Neuronal stem cell (in vitro differentiated cells): ENCODE data around the gene NMUR2.

Source experiments
- DNase-seq: peaks from one replicate; pipeline ENCODE4 v3.0.0-alpha.2; 2013; ENCODE audit warnings: low spot score
- H2AFZ ChIP-seq: one replicate; pipeline ENCODE4 v1.6.1; 2013; ENCODE audit warnings: mild to moderate bottlenecking, low read length, inconsistent platforms
- H2AK5ac ChIP-seq: 2 replicates; pipeline ENCODE4 v1.6.1; 2013; ENCODE audit warnings: low read depth, mild to moderate bottlenecking, inconsistent platforms, low read length, moderate library complexity, mixed read lengths
- H2BK120ac ChIP-seq: 2 replicates; pipeline ENCODE4 v1.6.1; 2013; ENCODE audit warnings: low read depth, mild to moderate bottlenecking, inconsistent platforms, low read length, moderate library complexity, mixed read lengths
- H2BK12ac ChIP-seq: one replicate; pipeline ENCODE4 v1.6.1; 2013; ENCODE audit warnings: low read length, inconsistent platforms
- H2BK15ac ChIP-seq: 2 replicates; pipeline ENCODE4 v1.6.1; 2013; ENCODE audit warnings: mild to moderate bottlenecking, low read length, inconsistent platforms, mixed read lengths
- H2BK5ac ChIP-seq: one replicate; pipeline ENCODE4 v1.6.1; 2013; ENCODE audit warnings: inconsistent platforms, mild to moderate bottlenecking, low read length, moderate library complexity
- H3K14ac ChIP-seq: one replicate; pipeline ENCODE4 v1.6.1; 2013; ENCODE audit warnings: low read length, inconsistent platforms
- H3K18ac ChIP-seq: 2 replicates; pipeline ENCODE4 v1.6.1; 2013; ENCODE audit warnings: low read length, inconsistent platforms
- H3K23ac ChIP-seq: 2 replicates; pipeline ENCODE4 v1.6.1; 2013; ENCODE audit warnings: low read depth, mild to moderate bottlenecking, mixed read lengths, low read length, inconsistent platforms; ENCODE audit not compliant: poor library complexity
- H3K27ac ChIP-seq: replicated peaks from 3 replicates; pipeline ENCODE4 v1.5.1; 2013; ENCODE audit warnings: low read length, inconsistent platforms
- H3K27me3 ChIP-seq, 3 experiments: 2 replicates each; pipeline ENCODE4 v1.6.1; 2013; ENCODE audit warnings: low read length in 3 of 3, mild to moderate bottlenecking in 2 of 3, inconsistent platforms in 1 of 3, low read depth in 1 of 3, mixed read lengths in 1 of 3, moderate library complexity in 1 of 3; ENCODE audit not compliant: control insufficient read depth in 3 of 3, insufficient read depth in 3 of 3
- H3K36me3 ChIP-seq, 2 donors: replicated peaks in 1 of 2; 2 replicates each; pipeline ENCODE4 v1.6.1; 2013; ENCODE audit warnings: low read length in 2 of 2; ENCODE audit not compliant: control insufficient read depth in 2 of 2, insufficient read depth in 2 of 2
- H3K4ac ChIP-seq: 2 replicates; pipeline ENCODE4 v1.6.1; 2013; ENCODE audit warnings: inconsistent platforms, mild to moderate bottlenecking, low read length, moderate library complexity
- H3K4me1 ChIP-seq, 2 donors: 1 replicate in 1 of 2; 2 replicates in 1 of 2; pipeline ENCODE4 v1.6.1; 2013; ENCODE audit warnings: low read length in 2 of 2, low read depth in 1 of 2; ENCODE audit not compliant: control insufficient read depth in 2 of 2, insufficient read depth in 1 of 2
- H3K4me2 ChIP-seq: one replicate; pipeline ENCODE4 v1.6.1; 2013; ENCODE audit warnings: mild to moderate bottlenecking, low read length, inconsistent platforms; ENCODE audit not compliant: insufficient read depth, poor library complexity, severe bottlenecking
- H3K4me3 ChIP-seq, 2 donors: 2 replicates each; pipeline ENCODE4 v1.5.1; 2013; ENCODE audit warnings: low read length in 2 of 2, mild to moderate bottlenecking in 2 of 2, inconsistent platforms in 1 of 2, moderate library complexity in 1 of 2
- H3K79me1 ChIP-seq: one replicate; pipeline ENCODE4 v1.6.1; 2013; ENCODE audit warnings: low read depth, mild to moderate bottlenecking, inconsistent platforms, low read length, moderate library complexity
- H3K9ac ChIP-seq: one replicate; pipeline ENCODE4 v1.6.1; 2013; ENCODE audit warnings: mild to moderate bottlenecking, low read depth, low read length, inconsistent platforms; ENCODE audit not compliant: poor library complexity
- H3K9me3 ChIP-seq, 2 donors: replicated peaks in 1 of 2; 2 replicates each; pipeline versions ENCODE3 to v1.6.1; 2013; ENCODE audit warnings: low read length in 2 of 2, mild to moderate bottlenecking in 2 of 2, inconsistent platforms in 1 of 2, low read depth in 1 of 2, mixed read lengths in 1 of 2, moderate library complexity in 1 of 2; ENCODE audit not compliant: control insufficient read depth in 2 of 2, insufficient read depth in 1 of 2
- H4K8ac ChIP-seq: one replicate; pipeline ENCODE4 v1.6.1; 2013; ENCODE audit warnings: low read depth, mild to moderate bottlenecking, inconsistent platforms, low read length, moderate library complexity
- H4K91ac ChIP-seq: one replicate; pipeline ENCODE4 v1.6.1; 2013; ENCODE audit warnings: low read length, low read depth, mild to moderate bottlenecking, inconsistent platforms; ENCODE audit not compliant: poor library complexity
- WGBS, 2 donors: extraction: QIAGEN DNeasy Blood & Tissue Kit; methylation state at CpG; one replicate each; pipeline ENCODE4 v1.1.7; 2013; ENCODE audit warnings: missing lambda C conversion rate in 2 of 2, mixed read lengths in 1 of 2; ENCODE audit not compliant: insufficient read length in 2 of 2, insufficient replicate concordance in 1 of 2; ENCODE audit errors: extremely low coverage in 2 of 2; 5-methylcytosine and 5-hydroxymethylcytosine counted together

Gene NMUR2

DNA sequence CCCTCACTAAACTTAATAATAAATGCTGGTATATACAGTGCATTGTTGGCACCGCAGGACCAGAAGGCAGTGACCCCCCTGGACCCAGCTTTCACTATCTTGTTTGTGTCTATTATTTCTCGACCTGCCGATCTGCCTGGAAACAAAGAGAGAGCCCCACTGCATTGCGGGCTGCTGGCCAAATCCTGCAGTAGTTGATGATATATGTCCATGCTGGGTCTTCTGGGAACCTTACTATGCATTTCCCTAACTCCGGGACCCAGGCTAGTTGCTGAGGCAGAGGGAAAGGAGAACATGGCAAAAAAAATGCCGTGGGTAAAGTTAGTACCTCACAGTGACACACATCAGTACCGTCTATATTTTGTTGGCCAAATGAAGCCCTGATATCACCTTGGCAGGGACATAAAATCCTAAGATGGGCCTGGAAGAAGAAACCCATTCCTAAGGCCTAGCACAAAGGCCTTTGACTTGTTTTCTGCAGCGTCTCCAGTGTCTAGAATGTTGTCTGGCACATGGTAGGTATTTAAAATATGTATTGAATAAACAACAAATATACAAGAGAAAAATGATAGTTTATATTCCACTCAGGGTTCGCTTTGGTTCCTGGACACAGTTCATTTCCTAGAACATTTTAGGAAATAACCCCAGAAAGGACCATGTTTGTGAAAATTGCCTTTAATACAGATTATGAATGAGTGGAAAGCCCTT lies 46.1 kb downstream of the NMUR2 start:
- Histone ChIP-seq H3K14ac (no peak overlapping the region), H4K91ac (no peak overlapping the region), H3K18ac (no peak overlapping the region), H3K79me1 (no peaks in the 10 kb centered on the region), H3K4me2 (no peak overlapping the region), H2AK5ac (no peak overlapping the region), H3K9me3 (no peaks in the 10 kb centered on the region), H3K4me1 (no peaks in the 10 kb centered on the region), H4K8ac (no peak overlapping the region), H3K27ac (no peak overlapping the region), H2BK120ac (no peak overlapping the region), H3K9ac (no peak overlapping the region), H2BK12ac (no peak overlapping the region), H2AFZ (no peak overlapping the region), H2BK15ac (no peak overlapping the region), H3K4ac (no peak overlapping the region), H2BK5ac (no peak overlapping the region), H3K23ac (no peak overlapping the region), H3K36me3 (no peaks in the 10 kb centered on the region), H3K4me3 (no peak overlapping the region), H3K27me3 (no peaks in the 10 kb centered on the region)
- WGBS, 2 donors = no CpG with 5 or more reads among the region's 9 CpGs
- DNase-seq = no peak

DNA sequence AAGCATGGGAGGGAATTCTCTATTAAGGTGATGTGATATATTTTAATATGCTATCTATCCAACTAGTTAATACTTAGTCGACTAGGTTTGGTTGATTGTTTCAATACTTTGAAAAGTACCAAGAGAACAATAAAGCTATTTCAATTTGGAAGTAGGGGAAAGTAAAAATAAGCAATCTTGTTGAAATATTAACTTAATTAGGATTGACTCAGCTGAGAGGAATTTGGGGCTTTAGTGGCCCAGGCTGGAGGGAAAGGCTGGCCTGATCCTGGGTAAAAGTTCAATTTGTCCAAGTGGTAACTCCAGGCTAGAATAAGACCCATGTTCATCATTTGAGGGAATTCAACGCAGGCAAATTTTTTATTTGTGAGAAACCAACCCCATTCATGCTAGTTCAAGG lies 48.6 kb downstream of the NMUR2 start:
- Histone ChIP-seq H2AK5ac (no peak overlapping the region), H3K14ac (no peak overlapping the region), H3K36me3 (no peaks in the 10 kb centered on the region), H3K4ac (no peak overlapping the region), H2BK120ac (no peak overlapping the region), H2BK5ac (no peak overlapping the region), H3K79me1 (no peaks in the 10 kb centered on the region), H3K18ac (no peak overlapping the region), H4K91ac (no peak overlapping the region), H2AFZ (no peak overlapping the region), H3K23ac (no peak overlapping the region), H3K27me3 (no peaks in the 10 kb centered on the region), H3K4me3 (no peak overlapping the region), H3K4me2 (no peak overlapping the region), H3K9me3 (no peaks in the 10 kb centered on the region), H2BK15ac (no peak overlapping the region), H3K27ac (no peak overlapping the region), H2BK12ac (no peak overlapping the region), H4K8ac (no peak overlapping the region), H3K4me1 (no peaks in the 10 kb centered on the region), H3K9ac (no peak overlapping the region)
- WGBS, 2 donors = no CpG with 5 or more reads among the region's 2 CpGs
- no peak for DNase-seq

DNA sequence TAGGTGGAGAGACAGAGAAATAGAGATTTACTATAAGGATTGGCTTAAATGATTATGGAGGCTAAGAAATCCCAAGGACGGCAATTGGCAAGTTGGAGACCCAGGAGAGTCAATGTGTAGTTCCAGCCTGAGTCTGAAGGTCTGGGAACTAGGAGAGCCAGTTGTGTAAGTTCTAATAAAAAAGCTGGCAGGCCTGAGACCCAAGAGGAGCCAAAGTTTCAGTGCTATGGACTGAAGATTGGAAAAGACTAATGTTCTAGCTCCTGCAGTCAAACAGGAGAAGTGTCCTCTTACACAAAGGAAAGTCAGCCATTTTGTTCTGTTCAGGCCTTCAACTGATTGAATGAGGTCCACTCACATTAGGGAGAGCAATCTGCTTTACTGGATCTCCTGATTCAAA lies 50.0 kb downstream of the NMUR2 start:
- H3K27ac ChIP-seq = no peak overlapping the region
- WGBS, 2 donors = no CpG with 5 or more reads among the region's 1 CpG

DNA sequence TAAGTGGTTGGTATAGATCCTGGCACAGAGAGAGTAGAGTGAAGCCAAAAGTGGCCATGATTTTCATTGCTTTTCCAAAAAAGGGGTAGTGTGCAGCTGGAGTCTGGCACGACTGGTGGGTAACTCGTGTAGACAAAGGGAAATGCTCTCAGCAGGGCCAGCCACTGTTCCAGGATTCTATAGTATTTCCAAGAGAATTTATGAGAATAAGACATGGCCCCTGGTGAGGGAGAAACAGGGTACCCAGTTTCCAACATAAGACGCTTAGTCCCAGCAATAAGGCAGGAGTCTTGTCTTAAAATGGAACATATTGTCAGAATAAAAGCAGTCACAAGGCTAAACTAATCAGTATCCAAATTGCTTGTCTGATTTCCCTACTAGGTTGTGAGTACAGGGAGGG lies 52.1 kb downstream of the NMUR2 start:
- H3K4me2 ChIP-seq = no peak overlapping the region
- H3K23ac ChIP-seq = no peak overlapping the region

More for the DNA sequence above, 50.0 kb downstream of the NMUR2 start:
- Histone ChIP-seq H3K23ac (no peak overlapping the region), H3K27me3 (no peaks in the 10 kb centered on the region), H3K18ac (no peak overlapping the region), H3K4me3 (no peak overlapping the region), H2AFZ (no peak overlapping the region), H3K36me3 (no peaks in the 10 kb centered on the region), H2BK12ac (no peak overlapping the region), H3K4me1 (no peaks in the 10 kb centered on the region), H2BK15ac (no peak overlapping the region), H4K91ac (no peak overlapping the region), H3K4ac (no peak overlapping the region), H3K9me3 (no peaks in the 10 kb centered on the region), H3K9ac (no peak overlapping the region), H2BK5ac (no peak overlapping the region), H2BK120ac (no peak overlapping the region), H3K14ac (no peak overlapping the region), H3K79me1 (no peaks in the 10 kb centered on the region), H2AK5ac (no peak overlapping the region), H4K8ac (no peak overlapping the region), H3K4me2 (no peak overlapping the region)
- no peak for DNase-seq

More for the DNA sequence above, 52.1 kb downstream of the NMUR2 start:
- Histone ChIP-seq H4K91ac (no peak overlapping the region), H3K18ac (no peak overlapping the region), H4K8ac (no peak overlapping the region), H3K27ac (no peak overlapping the region), H2AK5ac (no peak overlapping the region), H2BK12ac (no peak overlapping the region), H3K4me1 (no peaks in the 10 kb centered on the region), H2AFZ (no peak overlapping the region), H3K9me3 (peaks cover 0 to 2% of the 10 kb centered on the region in 2 donors), H2BK5ac (no peak overlapping the region), H3K9ac (no peak overlapping the region), H3K79me1 (no peaks in the 10 kb centered on the region), H3K14ac (no peak overlapping the region), H3K4me3 (no peak overlapping the region), H3K4ac (no peak overlapping the region), H2BK15ac (no peak overlapping the region), H2BK120ac (no peak overlapping the region), H3K36me3 (no peaks in the 10 kb centered on the region), H3K27me3 (no peaks in the 10 kb centered on the region)
- WGBS, 2 donors = no CpG with 5 or more reads among the region's 3 CpGs
- DNase-seq = no peak
